ENCODE results near the gene CBX1. TPM values are rescaled to one million over a fixed set of nuclear protein-coding genes. Genes with fewer than 3 reads are reported as not detected.

Gene CBX1
- total and polyA plus RNA-seq, 2 of the 13 experiments (the other 11 are each of a cell fraction or from before 2014, with no cell fraction given): 17.8 to 108 TPM

DNA sequence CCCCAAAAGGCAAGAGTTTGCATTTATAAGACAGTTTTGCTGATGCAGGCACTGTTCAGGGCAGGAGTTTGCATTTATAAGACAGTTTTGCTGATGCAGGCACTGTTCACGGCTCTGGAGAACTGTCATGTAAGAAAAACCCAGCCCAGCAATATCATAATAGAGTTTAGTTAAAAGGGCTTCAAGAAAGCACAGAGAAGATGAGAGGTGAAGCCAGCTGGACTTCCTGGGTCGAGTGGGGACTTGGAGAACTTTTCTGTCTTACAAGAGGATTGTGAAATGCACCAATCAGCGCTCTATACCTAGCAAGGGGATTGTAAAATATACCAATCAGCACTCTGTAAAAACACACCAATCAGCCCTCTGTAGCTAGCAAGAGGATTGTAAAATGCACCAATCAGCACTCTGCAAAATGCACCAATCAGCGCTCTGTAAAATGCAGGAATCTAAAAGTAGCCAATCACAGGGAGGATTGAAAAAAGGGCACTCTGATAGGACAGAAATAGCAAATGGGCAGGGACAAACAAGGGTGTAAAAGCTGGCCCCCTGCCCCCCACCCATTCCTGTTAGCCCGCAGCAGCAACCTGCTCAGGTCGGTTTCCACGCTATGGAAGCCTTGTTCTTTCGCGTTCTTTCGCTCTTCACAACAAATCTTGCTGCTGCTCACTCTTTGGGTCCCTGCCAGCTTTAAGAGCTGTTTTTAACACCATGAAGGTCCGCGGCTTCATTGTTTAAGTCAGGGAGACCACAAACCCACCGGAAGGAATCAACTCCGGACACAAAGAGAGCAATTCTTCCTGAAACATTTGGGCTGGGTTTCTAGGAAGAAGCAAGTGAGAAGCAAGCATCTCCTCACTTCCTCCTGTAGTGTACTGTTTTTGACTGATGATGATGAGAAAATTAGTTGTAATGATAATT is 1.8 kb upstream of the CBX1 start:
- Histone ChIP-seq H3K4me3 (replicated peaks in 1 of 3; ENCODE audit: insufficient read depth in 1 of 3, low read depth in 2 of 3, low read length in 3 of 3) (no peak overlapping the region), H3K9ac (ENCODE audit: insufficient read depth, low read depth, low read length) (no peak overlapping the region), H3K9me3 (ENCODE audit: low read length) (no peaks in the 10 kb centered on the region), H3K27me3 (ENCODE audit: control insufficient read depth in 1 of 2, insufficient read depth in 2 of 2, low read length in 2 of 2) (no peaks in the 10 kb centered on the region; a peak in 2 of 5 replicates), H3K4me2 (ENCODE audit: low read depth, low read length) (no peak overlapping the region), H3K36me3 (replicated peaks in 1 of 2; ENCODE audit: control insufficient read depth in 1 of 2, insufficient read depth in 2 of 2, low read length in 2 of 2) (no peaks in the 10 kb centered on the region), H3K79me2 (ENCODE audit: insufficient read depth, low read length) (peaks cover 26% of the 10 kb centered on the region), H3K4me1 (ENCODE audit: insufficient read depth, low read length) (peaks cover 28% of the 10 kb centered on the region), H4K20me1 (ENCODE audit: insufficient read depth, low read length) (no peaks in the 10 kb centered on the region), H3K27ac (ENCODE audit: extremely low read length, insufficient read depth, low read length) (no peak overlapping the region), H2AFZ (ENCODE audit: low read length) (peak overlapping the region; percentile 70)
- FAIRE-seq (no peak), ATAC-seq (no peak), DNase-seq (ENCODE audit: low spot score) (peak; percentile 30)
- in situ Hi-C loops (cut with HindIII; ENCODE audit: extremely low pct_ligation_motif_present, low pct_unique_long_range_greater_than_20kb) (no loop called here), intact Hi-C loops (cut with micrococcal nuclease; ENCODE audit: unreplicated experiment) (no loop called here)
- POLR2A ChIA-PET: interaction anchor here (1.7 kb wide), 1 partner anchor 54 kb away, joined by 5 read pairs; the partner anchor contains the start of gene NFE2L1
- BruUV-seq (replicated peaks): no TSS peak
- 79% methylated on average over 14 of the region's 14 CpGs for WGBS (ENCODE audit: low lambda C conversion rate)
- CTCF ChIA-PET (ENCODE audit: low intra/inter-chr PET ratio, low total read pairs): no interaction called here
- TF ChIP-seq TGIF2 (CRISPR knock-in tag; IDR thresholded peaks at IDR 0.05) (no peak), NFYB (CRISPR knock-in tag; IDR thresholded peaks at IDR 0.05) (peak; percentile 65), RFXAP (CRISPR knock-in tag; IDR thresholded peaks at IDR 0.05; ENCODE audit: borderline replicate concordance) (no peak), NR2F6 (IDR thresholded peaks at IDR 0.05) (no peak), NR2F6 (CRISPR knock-in tag; IDR thresholded peaks at IDR 0.05) (no peak), MATR3 (CRISPR knock-in tag; IDR thresholded peaks at IDR 0.05) (no peak), RBM22 (optimal IDR thresholded peaks at IDR 0.05; ENCODE audit: low read length) (no peak), ZNF276 (CRISPR knock-in tag; IDR thresholded peaks at IDR 0.05; ENCODE audit: low read depth) (no peak), ZBTB20 (CRISPR knock-in tag; IDR thresholded peaks at IDR 0.05; ENCODE audit: borderline replicate concordance, low read depth) (no peak), ZNF468 (CRISPR knock-in tag; IDR thresholded peaks at IDR 0.05) (no peak), CEBPB (IDR thresholded peaks at IDR 0.05; ENCODE audit: borderline replicate concordance, low read depth, low read length) (0 out of 2 replicates have a peak, but pooled peaks have one; percentile 21), ARHGAP35 (CRISPR knock-in tag; IDR thresholded peaks at IDR 0.05; ENCODE audit: borderline replicate concordance) (no peak), ZKSCAN5 (CRISPR knock-in tag; IDR thresholded peaks at IDR 0.05) (no peak), MAFK (conservative IDR thresholded peaks at IDR 0.05 in 1 of 2, IDR thresholded peaks at IDR 0.05 in 1 of 2; ENCODE audit: low read length in 2 of 2) (peak; percentile 49 to 64; a peak in 3 of 4 replicates), NONO (IDR thresholded peaks at IDR 0.05) (no peak), NONO (CRISPR knock-in tag; conservative IDR thresholded peaks at IDR 0.05) (no peak), NFYC (CRISPR knock-in tag; IDR thresholded peaks at IDR 0.05) (peak; percentile 77), HNRNPK (IDR thresholded peaks at IDR 0.05; ENCODE audit: low read depth, low read length, poor library complexity, severe bottlenecking) (no peak), PRMT3 (CRISPR knock-in tag; IDR thresholded peaks at IDR 0.05; ENCODE audit: borderline replicate concordance, low read depth) (no peak), NRL (CRISPR knock-in tag; IDR thresholded peaks at IDR 0.05; ENCODE audit: borderline replicate concordance) (no peak), POGZ (CRISPR knock-in tag; IDR thresholded peaks at IDR 0.05) (0 out of 2 replicates have a peak, but pooled peaks have one; percentile 31), U2AF2 (IDR thresholded peaks at IDR 0.05; ENCODE audit: low read depth, low read length) (no peak), ZFP36L2 (CRISPR knock-in tag; IDR thresholded peaks at IDR 0.05) (no peak), MAFF (IDR thresholded peaks at IDR 0.05; ENCODE audit: low read depth, low read length) (peak; percentile 45)
